HEK293T (cell line): ENCODE results near the gene TMEM9B.
A peak's percentile ranks its signal among the peaks of the same experiment; 100 is the strongest.

Experiments
- CTCF ChIA-PET: fragments of 350-600 bp; formaldehyde crosslinking; extraction: SDS; loops from one replicate; lab custom pipeline; 2021; ENCODE audit warnings: antibody characterized with exemption, inconsistent platforms; lab: Yijun Ruan, JAX
- POLR2A ChIA-PET: fragments of 350-600 bp; formaldehyde crosslinking; extraction: SDS; loops from one replicate; lab custom pipeline; 2020; ENCODE audit warnings: antibody characterized with exemption, inconsistent platforms; lab: Yijun Ruan, JAX
- DNase-seq: peaks from one replicate; pipeline ENCODE4 v3.0.0; 2012; ENCODE audit warnings: mixed read lengths; ENCODE audit errors: extremely low spot score
- ARNT ChIP-seq: fragments of 450-650 bp; IDR thresholded peaks from 2 replicates; pipeline ENCODE4 v1.6.1; 2017; ENCODE audit warnings: mild to moderate bottlenecking
- BHLHE40 ChIP-seq: fragments of 450-650 bp; IDR thresholded peaks from 2 replicates; pipeline ENCODE4 v1.6.1; 2016; ENCODE audit warnings: mild to moderate bottlenecking, moderate library complexity, borderline replicate concordance
- CTBP1 ChIP-seq: fragments of 450-650 bp; IDR thresholded peaks from 2 replicates; pipeline ENCODE4 v1.6.1; 2016; ENCODE audit warnings: borderline replicate concordance
- ELF4 ChIP-seq: fragments of 450-650 bp; IDR thresholded peaks from 2 replicates; pipeline ENCODE4 v1.6.1; 2017; ENCODE audit warnings: antibody characterized with exemption
- FOXA1 ChIP-seq: fragments of 450-650 bp; IDR thresholded peaks from 2 replicates; pipeline ENCODE4 v1.6.1; 2016; ENCODE audit warnings: mild to moderate bottlenecking
- FOXK2 ChIP-seq: fragments of 450-650 bp; IDR thresholded peaks from 2 replicates; pipeline ENCODE4 v1.6.1; 2016; ENCODE audit warnings: mild to moderate bottlenecking
- FOXM1 ChIP-seq: fragments of 450-650 bp; IDR thresholded peaks from 2 replicates; pipeline ENCODE4 v1.6.1; 2017; ENCODE audit warnings: mild to moderate bottlenecking, borderline replicate concordance
- HDGF ChIP-seq: fragments of 450-650 bp; IDR thresholded peaks from 2 replicates; pipeline ENCODE4 v1.6.1; 2017; ENCODE audit warnings: antibody characterized with exemption, borderline replicate concordance
- L3MBTL2 ChIP-seq: fragments of 450-650 bp; conservative IDR thresholded peaks from 2 replicates; pipeline ENCODE4 v1.6.1; 2016; ENCODE audit warnings: mild to moderate bottlenecking
- LEF1 ChIP-seq: fragments of 450-650 bp; IDR thresholded peaks from 2 replicates; pipeline ENCODE4 v1.6.1; 2017; ENCODE audit warnings: mild to moderate bottlenecking, borderline replicate concordance
- NFRKB ChIP-seq: fragments of 450-650 bp; IDR thresholded peaks from 2 replicates; pipeline ENCODE4 v1.6.1; 2016; ENCODE audit warnings: mild to moderate bottlenecking, moderate library complexity
- PKNOX1 ChIP-seq: fragments of 450-650 bp; IDR thresholded peaks from 2 replicates; pipeline ENCODE4 v1.6.1; 2016
- SP1 ChIP-seq: fragments of 450-650 bp; IDR thresholded peaks from 2 replicates; pipeline ENCODE4 v1.6.1; 2017
- SUZ12 ChIP-seq: fragments of 450-650 bp; IDR thresholded peaks from 2 replicates; pipeline ENCODE4 v1.6.1; 2016; ENCODE audit warnings: mild to moderate bottlenecking
- TARDBP ChIP-seq: fragments of 450-650 bp; IDR thresholded peaks from 2 replicates; pipeline ENCODE4 v1.6.1; 2016
- ZNF384 ChIP-seq: fragments of 450-650 bp; IDR thresholded peaks from 2 replicates; pipeline ENCODE4 v1.6.1; 2016

Gene TMEM9B

GRCh38 chr11:8905528-8906165 is 58.6 kb downstream of the TMEM9B start:
- TF ChIP-seq NFRKB = no peak
- 0 out of 2 replicates have a peak, but pooled peaks have one; percentile 7 for TF ChIP-seq ZNF384
- POLR2A ChIA-PET = interaction anchor here (1.0 kb wide), 1 partner anchor 34 kb away, joined by 3 read pairs; no protein-coding TSS in a partner anchor
- CTCF ChIA-PET = no interaction called here
- DNase-seq = no peak

DNA sequence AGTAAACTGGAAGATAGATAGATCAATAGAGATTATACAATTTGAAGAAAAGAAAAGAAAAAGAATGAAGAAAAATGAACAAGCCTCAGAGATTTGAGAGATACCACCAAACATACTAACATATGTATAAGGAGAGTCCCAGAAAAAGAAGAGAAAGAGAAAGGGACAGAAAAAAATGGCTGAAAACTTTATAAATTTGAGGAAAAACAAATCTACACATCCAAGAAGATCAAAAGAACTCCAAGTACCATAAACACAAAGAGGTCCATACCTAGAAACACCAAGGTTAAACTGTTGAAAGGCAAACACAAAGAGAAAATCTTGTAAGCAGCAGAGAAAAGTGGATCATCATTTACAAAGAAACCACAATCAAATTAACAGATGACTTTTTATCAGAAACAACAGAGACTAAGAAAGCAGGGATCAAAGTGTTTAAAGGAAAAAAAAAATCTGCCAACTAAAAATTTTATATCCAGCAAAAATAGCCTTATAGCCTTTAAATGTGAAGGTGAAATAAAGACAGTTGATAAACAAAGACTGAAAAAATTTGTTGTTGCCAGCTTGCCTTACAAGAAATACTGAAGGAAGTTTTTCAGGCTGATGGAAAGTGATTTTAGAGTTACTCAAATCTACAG is 65.0 kb downstream of the TMEM9B start:
- ChIA-PET POLR2A (no interaction called here), CTCF (no interaction called here)
- TF ChIP-seq FOXM1 = no peak
- no peak for TF ChIP-seq CTBP1
- no peak for TF ChIP-seq PKNOX1
- no peak for TF ChIP-seq L3MBTL2
- TF ChIP-seq HDGF = no peak
- no peak for TF ChIP-seq FOXA1
- TF ChIP-seq FOXK2 = no peak
- TF ChIP-seq TARDBP = no peak
- TF ChIP-seq BHLHE40 = no peak
- no peak for TF ChIP-seq ZNF384
- no peak for TF ChIP-seq LEF1
- TF ChIP-seq NFRKB = no peak
- TF ChIP-seq SP1 = no peak
- no peak for TF ChIP-seq SUZ12
- TF ChIP-seq ARNT = no peak
- TF ChIP-seq ELF4 = no peak
- DNase-seq = no peak
